Thyroid gland (tissue), 4 donors: ENCODE data around the gene FAM210A.
"Not testable (repeated sequence)": the region's sequence is repeated elsewhere in the genome, so short reads cannot be mapped to it uniquely, and the experiment has no call there.

ENCODE experiments used
- POLR2A ChIP-seq, 2 donors: fragments of 450-650 bp; IDR thresholded peaks; one replicate each; pipeline ENCODE4 v1.6.1; 2017; ENCODE audit warnings: antibody characterized with exemption in 2 of 2, mild to moderate bottlenecking in 2 of 2, moderate library complexity in 1 of 2
- TF ChIP-seq, protein P1 (sequence below), 6 experiments: fragments of 200-600 bp in 3 of 6; fragments of 450-650 bp in 3 of 6; sonication (generic) in 3 of 6; IDR thresholded peaks; one replicate each; pipeline ENCODE4 v1.5.1; 2016 to 2019; ENCODE audit warnings: antibody characterized with exemption in 6 of 6, mild to moderate bottlenecking in 2 of 6, inconsistent platforms in 1 of 6, moderate library complexity in 1 of 6

DNA sequence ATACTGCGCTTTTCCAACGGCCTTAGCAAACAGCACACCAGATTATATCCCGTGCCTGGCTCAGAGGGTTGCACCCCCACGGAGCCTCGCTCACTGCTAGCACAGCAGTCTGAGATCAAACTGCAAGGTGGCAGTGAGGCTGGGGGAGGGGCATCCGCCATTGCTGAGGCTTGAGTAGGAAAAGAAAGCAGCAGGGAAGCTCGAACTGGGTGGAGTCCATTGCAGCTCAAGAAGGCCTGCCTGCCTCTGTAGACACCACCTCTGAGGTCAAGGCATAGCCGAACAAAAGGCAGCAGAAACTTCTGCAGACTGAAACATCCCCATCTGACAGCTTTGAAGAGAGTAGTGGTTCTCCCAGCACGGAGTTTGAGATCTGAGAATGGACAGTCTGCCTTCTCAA, 36.3 kb downstream of the FAM210A start:
- TF ChIP-seq, protein P1, sequence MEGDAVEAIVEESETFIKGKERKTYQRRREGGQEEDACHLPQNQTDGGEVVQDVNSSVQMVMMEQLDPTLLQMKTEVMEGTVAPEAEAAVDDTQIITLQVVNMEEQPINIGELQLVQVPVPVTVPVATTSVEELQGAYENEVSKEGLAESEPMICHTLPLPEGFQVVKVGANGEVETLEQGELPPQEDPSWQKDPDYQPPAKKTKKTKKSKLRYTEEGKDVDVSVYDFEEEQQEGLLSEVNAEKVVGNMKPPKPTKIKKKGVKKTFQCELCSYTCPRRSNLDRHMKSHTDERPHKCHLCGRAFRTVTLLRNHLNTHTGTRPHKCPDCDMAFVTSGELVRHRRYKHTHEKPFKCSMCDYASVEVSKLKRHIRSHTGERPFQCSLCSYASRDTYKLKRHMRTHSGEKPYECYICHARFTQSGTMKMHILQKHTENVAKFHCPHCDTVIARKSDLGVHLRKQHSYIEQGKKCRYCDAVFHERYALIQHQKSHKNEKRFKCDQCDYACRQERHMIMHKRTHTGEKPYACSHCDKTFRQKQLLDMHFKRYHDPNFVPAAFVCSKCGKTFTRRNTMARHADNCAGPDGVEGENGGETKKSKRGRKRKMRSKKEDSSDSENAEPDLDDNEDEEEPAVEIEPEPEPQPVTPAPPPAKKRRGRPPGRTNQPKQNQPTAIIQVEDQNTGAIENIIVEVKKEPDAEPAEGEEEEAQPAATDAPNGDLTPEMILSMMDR (IDR thresholded peaks at IDR 0.05) = not testable (repeated sequence)
- not testable (repeated sequence) for TF ChIP-seq POLR2A (IDR thresholded peaks at IDR 0.05)
